GM18526 (cell line): ENCODE measurements around the gene ORAI3.

Experiments used
- POLR2A ChIP-seq: IDR thresholded peaks from 3 replicates; pipeline ENCODE4 v1.6.1; 2011; ENCODE audit not compliant: insufficient read length; ENCODE audit errors: extremely low read depth

The ORAI3 gene

DNA sequence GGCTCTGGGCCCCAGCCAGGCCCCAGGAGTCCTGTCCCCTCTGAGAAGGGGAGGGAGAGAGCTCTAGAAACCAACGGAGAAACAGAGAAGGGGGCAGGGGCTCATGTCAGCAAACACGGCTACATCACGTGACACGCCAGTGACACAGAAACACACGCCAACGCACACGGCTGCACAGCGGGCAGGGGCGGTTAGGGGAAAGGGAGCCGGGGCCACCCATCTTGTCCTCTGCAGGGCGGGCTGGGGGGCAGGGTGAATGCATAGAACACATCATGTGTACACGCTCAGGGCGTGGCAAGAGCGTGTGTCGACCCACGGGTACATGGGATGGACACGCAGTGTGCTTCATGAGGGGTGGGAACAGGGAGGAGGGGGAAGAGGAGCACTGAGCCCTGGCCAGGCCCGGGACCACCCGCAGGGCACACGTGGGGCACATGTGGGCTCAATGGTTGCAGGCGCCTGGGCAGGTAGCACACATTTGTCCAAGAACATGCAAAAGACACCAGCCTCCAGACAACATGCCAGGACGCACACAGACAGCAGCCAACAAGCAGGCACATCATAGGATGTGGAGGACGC is 40.7 kb downstream of the ORAI3 start:
- no peak for TF ChIP-seq POLR2A

DNA sequence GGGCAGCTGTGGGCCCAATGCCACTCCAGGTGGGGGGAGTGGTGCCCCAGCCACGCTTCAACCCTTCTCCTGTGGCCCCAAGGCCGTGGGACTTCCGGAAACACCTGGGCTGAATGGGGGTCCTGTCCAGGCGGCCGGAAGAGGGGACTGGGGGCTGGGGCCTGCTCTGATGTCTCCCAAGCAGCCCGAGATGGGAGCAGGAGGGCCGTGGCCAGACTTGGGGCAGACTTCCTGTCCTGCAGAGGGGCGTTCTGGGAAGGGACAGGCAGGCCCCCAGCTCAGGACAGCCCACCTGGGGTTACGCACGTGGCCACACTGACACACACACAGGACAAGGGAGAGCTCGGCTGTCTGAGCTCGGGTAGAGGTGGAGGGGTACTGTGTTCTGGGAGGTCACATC is 41.2 kb downstream of the ORAI3 start:
- no peak for TF ChIP-seq POLR2A

DNA sequence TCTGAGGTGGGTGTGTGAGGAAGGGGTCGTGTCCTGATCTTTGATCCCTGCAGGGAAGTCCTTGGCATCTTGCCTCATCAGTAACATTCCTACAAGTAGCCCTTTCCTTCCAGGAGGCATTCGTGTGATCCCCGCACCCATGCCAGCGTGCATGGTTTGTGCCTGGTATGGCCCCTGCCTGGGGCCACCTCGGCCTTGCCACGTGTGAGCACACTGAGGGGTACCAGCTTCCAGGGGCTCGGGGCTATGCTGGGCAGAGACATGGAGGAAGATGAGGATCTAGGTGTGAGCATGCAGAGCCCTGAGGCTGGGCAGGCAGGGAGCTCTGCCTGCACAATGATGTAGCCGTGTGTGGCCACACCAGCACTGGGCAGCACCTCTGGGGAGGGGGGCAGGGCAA is 42.2 kb downstream of the ORAI3 start:
- TF ChIP-seq POLR2A, result no peak

DNA sequence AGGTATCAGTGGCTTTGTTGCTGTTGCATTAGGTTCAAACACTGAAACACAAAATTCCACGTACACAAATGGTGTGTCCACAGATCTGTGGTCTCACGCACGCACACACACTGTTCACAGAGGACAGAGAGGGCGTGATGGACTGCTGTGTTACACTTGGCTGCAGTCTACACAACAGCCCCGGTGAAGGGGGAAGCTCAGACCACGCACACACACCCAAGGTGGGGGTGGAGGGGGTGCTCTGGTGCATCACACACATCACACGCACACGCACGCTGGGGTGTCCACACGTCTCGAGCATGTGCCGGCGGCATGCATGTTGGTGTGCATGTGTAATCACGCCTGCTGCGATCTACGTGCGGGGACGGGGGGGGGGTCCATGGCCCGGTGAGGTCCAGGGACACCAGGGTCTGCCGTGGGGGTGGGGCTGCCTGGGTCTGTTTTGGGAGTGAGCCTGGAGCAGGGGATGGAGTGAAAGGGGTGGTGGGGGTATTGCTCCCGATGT is 43.5 kb downstream of the ORAI3 start:
- TF ChIP-seq POLR2A, result no peak

DNA sequence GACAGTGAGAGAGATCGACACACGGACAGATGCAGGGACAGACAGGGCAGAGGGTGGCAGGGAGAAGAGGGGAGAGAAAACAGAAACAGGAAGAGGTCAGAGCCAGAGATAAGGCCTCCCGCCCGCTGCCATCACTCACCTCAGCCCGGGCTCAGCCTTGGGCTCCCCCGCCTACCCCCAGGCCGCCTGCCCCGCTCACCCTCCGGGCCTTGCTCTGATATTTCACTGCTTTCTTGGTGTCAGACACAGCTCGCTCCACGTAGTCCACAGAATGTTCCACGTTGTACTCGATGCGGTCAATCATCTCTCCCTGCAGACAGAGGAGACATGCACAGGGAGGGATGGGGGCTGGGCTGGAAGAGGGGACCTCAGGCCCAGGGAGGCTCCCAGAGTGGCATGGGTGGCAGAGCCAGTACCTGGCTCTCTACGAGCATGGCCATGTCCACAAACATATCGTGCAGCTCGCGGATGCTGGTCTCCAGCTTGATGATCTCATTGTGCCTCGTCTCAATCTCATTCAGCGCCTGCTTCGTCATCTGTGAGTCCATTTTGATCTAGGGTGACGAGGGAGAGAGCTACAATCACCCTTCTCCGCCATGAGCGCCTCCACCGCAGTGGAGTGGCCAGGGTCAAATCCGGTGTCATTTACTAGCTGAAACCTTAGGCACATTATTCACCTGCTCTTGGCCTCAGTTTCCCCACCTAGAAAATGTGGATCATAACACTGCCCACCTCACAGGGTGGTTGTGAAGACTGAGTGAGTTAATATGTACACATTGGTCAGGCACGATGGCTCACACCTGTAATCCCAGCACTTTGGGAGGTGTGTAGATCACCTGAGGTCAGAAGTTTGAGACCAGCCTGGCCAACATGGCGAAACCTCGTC is 44.3 kb downstream of the ORAI3 start:
- TF ChIP-seq POLR2A, result no peak

DNA sequence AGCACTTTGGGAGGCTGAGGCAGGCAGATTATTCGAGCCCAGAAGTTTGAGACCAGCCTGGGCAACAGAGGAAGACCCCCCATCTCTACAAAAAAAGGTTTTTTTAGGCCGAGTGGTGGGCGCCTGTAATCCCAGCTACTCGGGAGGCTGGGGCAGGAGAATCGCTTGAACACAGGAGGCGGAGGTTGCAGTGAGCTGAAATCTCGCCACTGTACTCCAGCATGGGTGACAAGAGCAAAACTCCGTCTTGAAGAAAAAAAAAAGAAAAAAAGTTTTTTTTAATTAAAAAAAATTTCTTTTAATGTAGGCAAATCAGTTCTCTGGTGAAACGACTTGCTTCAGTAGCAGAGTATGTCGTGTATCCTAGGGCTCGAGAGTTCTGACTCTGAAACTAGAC is 47.1 kb downstream of the ORAI3 start:
- TF ChIP-seq POLR2A, result no peak

DNA sequence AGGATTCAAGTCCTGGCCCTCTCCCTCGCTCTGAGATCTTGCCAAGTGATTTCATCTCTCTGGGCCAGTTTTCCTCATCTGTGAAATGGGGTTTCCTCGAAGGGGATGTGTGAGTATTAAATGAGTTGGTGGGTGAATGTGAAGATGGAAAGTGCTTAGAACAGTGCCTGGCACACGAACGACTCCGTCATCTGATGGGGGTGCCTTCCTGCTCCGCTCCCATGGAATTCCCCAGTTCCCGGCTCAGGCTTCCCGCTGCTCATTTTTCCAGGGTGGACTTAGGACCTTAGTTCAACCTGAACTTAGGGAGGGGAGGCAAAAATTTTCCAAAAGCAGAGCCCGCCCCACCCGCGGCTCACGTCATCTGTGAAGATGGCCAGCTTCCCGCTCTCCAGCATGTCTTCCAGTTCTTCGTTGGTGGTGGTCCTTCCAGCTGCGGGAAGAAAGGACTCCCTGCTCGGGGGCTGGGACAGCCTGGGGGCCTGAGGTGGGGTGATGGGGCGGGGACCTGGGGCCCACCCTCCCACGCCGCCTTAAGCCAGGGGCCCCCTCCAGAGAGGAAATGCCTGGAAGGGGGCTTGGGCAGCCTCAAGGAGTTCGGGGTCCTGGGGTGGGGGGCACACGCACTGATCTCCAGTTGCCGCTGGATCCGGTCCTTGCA is 47.6 kb downstream of the ORAI3 start:
- TF ChIP-seq POLR2A, result no peak

DNA sequence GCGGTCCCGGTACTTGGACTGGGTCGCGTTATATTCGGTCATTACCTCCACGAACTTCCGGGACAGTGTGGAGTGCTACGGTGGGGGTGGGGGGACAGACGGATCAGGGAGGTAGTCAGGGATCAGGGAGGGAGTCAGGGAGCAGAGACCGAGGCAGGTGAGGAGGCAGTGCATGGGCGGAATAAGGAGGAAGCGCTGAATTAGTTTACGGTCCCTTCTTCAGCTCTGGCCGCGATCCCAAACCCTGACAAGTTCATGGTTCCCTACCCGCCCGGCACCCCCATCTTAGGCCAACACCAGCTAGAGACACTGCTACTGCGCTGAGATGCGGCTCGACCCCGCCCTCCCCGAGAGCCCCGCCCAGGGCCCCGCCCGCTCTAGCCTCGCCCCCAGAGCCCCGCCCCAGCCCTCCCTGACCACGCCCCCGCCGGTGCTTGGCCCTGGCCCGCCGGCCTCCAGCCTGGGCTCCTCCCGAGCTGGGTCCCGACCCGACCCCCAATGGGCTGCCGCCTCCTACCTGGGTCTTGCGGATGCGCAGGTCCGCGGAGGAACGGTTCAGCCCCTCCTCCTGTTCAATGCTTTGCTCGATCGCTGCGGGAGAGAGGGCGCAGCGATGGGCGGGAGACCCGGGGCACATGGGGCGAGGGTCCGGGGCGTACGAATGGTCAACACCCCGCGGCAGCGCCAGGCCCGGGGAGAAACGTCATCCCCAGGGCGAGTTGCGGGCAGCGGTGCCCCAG is 48.3 kb downstream of the ORAI3 start:
- TF ChIP-seq POLR2A, result peak; percentile 80

DNA sequence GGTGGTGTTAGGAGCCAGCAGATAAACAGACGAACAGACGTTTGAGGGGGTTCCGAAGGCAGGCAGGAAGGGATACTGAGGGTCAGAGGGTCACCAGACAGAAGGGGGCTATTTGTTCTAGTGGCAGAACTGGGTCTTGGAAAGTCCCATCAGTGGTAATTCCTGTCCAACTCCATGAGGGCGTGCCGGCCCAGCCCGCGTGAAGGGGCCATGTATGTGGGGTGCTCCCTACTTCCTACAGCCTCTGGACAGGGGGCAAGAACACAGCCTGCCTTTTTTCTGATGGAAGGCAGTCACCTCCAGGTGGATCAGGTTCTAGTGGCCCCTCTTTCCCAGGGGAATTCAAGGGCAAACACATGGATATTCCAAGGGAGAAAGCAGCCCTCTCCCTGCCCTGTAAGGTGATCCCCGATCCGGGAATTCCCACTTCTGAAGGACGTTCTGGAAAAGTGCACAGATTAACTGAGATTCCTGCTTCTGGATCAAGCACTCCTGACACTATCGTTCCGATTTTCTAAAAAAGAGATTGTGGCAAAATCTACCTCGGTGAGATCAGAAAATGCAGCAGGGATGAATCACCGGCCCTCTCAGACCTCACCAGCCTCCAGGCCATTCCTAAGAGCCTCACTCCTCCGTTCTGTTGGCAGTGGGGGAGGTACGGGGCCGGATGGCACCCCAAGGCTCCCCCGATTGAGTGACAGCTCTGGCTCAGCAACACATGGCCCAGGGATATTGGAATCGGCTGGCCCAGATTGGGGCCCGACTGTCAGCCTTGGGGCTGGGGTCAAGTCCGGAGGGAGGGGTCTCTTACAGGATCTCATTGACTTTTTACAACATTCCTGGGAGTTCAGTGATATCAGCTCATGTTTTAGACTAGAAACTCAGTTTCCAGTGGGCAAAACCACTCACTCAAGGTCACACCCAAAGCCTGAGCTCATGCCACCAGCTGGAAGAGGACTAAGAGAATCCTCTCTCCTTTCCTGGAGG is 49.1 kb downstream of the ORAI3 start:
- no peak for TF ChIP-seq POLR2A

DNA sequence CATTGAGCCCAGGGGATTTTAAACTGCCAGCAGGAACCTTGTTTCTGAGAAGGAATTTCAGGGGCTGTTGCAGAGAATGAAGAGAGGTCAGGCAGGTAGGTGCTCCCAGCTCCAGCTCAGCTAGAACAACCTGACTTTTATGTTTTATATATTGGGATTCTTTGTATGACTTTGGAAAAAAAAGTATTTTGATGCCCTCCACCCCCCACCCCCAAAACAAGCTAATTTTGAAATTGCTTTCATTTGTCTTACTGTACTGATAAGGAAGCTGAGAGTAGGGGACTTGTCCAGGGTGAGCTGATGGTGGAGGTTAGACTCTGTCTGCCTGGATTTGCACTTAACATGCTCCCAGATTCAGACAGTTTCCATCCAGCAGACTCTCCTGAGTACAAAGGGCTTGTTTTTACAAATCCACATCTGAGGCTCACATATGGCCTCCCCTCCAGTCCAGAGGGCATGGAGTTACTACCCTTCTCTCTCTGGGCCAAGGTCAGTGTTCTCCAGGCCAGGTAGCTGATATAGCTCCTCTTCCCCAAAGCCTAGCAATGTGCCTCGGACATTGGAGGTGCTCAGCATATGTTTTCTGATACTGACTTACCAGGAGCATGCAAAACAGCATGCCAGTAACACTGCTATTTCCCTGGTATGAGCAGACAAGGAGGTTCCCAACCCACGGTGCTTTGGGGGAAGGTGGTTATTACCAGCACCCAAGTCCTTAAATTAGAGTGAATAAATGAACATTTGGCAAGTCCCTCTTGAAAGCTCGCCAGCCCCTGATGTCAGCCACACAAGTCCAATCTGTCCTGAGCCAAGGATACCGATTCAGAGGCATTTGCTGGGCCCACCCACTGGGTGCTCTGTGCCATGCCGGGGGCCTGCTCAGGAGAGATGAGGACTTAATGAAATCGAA is 50.2 kb downstream of the ORAI3 start:
- no peak for TF ChIP-seq POLR2A

DNA sequence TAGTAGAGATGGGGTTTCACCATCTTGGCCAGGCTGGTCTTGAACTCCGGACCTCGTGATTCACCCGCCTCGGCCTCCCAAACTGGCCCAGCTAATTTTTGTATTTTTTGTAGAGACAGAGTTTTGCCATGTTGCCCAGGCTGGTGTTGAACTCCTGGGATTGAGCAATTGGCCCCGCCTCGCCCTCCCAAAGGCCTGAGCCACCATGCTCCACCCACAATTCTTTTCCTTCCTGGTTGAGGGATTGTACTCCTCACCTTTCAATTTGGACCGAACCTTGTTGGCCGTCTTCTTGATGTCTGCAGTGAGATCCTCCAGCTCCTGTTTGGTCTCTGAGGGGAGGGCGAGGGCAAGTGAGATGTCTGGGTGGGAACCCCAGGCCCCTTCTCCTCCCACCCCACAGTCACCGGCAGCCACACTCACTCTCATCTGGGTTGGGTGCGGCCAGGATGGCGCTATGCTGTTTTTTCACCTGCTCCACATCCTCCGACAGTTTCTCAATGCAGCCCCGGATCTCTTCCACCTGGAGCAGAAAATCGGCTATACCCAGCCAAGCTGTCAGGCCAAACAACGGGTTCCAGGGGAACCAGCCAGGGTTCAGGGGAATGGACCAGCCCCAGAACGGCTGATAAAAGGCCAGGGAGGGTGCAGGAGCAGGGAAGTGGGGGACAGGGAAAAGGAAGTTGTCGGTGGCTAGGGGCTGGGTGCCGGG is 52.0 kb downstream of the ORAI3 start:
- no peak for TF ChIP-seq POLR2A

DNA sequence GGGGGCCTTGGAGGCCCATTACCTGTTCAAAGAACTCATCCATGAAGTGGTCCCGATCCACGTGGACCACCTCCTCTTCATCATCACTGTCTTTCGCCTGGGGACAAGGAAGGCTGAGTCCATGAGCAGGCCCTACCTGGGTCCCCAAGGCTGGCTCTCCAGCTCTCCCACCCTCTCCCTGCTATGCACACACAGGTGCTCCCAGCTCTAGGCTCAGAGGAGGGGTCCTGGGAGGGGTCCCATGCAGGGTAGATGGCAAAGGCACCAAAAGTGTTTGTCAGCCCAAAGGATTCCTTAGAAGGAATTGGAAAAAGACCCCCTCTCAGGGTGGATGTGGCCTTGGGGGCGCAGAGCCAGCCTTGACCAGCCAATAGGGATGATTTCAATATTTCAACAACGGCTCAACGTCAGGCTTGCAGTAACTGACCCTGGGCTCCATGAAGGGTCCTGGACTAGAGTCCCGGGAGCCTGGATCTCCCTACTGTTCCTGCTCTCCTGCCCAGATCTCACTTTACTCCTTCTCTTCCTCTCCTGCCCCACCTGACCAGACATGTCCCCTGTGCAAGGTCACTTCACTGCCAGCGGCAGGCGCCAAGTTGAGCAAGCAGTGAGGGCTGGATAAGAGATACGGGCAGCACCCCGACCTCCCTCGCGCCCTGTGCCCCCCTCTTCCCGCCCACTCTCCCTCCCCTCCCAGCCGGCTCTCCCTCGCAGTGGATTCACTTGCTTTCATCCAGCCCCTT is 52.8 kb downstream of the ORAI3 start:
- TF ChIP-seq POLR2A, result no peak

DNA sequence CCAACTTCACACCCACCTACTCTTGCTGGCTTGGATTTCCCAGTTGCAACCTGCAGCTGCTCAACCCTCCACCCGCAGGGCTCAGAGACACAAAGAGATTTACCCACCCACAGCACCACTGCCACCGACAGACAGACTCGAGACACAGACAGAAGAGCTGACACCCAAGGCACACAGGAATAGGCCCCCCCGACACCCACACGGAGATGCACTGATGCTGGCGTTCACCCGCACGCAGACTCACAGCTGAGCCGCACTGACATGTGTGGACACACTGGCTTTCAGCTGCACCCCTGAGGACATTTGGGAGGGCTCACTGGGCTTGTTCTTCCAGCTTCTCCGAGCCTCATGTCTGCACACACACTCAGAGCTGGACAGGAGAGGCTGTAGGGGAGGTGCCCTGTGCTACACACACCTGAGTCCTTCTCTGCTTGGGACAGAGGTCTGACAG is 53.4 kb downstream of the ORAI3 start:
- TF ChIP-seq POLR2A, result no peak
